ENCODE data around the gene CDC42SE2.
"Not testable (repeated sequence)": the region's sequence is repeated elsewhere in the genome, so short reads cannot be mapped to it uniquely, and the experiment has no call there.

The CDC42SE2 gene

DNA sequence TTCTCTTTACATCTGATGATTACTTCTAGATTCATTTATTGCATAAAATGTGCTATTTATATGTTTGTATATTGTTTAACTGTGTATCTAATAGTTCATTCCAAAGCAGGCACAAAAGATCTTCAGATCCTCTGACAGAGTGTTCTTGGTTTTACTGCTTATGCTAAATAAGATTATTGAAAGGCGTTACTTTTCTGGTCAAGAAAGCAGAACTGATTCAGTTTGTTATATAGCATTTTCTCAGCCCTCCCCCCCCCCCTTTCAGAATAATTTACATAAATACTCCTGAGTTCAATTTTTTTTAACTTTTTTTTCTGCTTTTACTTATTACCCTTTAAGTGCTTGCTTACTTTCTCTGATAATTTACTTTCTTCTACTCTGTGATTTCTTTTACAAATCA is 15.4 kb downstream of the CDC42SE2 start:
- no peak for DNase-seq

DNA sequence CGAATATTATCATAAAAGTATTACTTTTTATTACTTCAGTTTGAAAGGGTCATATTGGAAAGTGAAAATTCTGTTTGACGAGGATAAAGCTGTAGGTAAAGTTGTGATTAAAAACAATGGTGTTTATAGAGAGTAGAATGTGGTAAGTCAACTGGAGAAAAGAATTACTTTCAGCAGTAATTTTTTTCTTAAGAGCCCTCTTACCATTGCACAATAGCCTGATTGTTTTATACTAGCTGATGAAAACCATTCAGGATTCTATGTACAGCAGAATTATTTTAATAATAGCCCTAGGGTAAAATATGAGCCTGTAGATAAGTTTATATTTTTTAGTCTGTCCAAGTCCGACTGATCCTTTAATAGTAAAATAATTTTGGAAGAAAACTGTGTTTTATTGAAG is 16.6 kb downstream of the CDC42SE2 start:
- no peak for DNase-seq

DNA sequence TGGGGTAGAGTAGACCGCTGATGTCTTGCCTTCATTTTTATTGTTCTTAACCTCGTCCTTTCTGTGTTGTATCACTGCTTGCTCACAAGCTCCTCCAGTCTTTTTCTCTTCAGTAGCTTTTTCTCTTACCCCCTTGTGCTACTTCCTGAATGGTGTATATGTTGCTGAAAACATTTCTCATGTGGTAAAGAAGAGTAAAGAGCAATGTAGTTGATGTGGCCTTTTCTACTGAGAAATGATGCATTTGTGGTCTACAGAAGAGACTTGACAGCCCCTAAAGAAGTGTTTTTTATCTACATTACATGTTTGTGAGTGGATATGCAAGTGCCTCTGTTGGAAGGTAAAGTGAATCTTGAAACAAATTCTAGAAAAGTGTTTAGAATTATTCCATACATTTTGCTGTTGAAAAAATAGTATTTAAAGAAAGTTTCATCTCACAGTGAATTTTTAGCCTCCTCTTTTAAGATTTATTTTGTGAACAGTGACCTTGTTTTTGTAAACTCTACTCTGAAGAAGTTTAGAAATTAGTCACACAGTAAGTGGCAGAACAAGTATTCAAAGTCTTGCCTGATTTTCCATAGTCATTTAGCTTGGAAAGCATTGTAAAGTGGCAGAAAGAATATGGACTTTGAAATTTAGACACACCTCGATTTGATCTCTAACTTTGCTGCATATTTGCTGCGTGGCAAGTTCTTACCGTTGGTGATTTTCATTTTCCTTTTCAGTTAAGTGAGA is 17.4 kb downstream of the CDC42SE2 start:
- DNase-seq = peak; percentile 87

DNA sequence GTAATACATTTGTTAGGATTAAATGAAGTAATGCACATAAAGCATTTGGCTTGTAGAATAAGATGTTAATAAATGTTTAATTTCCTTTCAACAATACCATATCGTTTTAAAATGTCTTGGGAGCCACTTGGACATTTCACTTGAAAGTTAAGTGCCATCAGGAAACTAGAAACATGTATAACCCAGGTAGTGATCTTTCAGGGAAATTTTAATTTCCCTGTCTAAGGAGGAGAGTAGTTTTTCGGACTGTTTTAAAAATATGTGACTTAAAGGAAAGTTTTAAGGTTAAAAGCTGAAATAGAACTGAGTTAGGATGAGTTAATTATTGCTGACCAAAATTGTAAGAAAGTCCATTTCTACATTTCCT is 18.0 kb downstream of the CDC42SE2 start:
- no peak for DNase-seq

GRCh38 chr5:131282235-131282634 is 18.4 kb downstream of the CDC42SE2 start:
- no peak for DNase-seq

DNA sequence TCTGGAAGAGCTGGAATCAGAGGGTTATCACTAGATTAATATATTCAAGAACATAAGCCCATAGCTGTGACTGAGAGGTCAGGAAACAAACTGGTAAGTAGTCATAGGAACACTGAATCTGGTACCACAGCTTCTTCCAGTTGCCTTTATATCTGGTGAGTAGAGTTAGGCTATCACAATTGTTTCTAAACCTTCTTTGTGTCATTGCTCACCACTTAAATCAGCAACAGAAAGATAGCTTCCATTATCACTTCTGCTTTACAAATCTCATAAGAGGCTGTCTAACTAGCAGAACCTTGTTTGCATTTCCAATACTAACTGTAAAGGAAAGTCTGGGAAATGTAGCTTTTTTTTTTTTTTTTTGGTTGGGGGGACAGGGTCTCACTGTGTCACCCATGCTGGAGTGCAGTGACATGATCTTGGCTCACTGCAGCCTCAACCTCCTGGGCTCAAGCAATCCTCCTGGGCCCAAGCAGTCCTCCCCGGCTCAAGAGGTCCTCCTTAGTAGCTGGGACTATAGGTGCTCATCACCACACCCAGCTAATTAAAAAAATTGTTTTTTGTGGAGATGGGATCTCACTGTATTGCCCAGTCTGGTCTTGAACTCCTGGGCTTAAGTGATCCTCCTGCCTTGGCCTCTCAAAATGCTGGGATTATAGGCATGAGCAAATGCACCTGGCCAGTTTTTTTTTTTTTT is 22.0 kb downstream of the CDC42SE2 start:
- no peak for DNase-seq

DNA sequence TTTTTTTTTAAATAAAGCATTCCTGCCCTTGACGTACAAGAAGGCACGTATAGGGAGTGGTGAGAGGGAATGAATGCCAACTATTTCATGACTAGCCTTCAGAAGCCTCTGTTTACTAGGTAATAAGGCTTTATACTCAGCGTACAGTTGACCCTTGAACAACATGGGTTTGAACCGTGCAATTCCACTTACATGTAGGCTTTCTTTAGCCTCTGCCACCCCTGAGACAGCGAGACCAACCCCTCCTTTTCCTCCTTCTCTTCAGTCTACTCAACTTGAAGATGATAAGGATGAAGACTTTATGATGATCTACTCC is 22.5 kb downstream of the CDC42SE2 start:
- DNase-seq = no peak

DNA sequence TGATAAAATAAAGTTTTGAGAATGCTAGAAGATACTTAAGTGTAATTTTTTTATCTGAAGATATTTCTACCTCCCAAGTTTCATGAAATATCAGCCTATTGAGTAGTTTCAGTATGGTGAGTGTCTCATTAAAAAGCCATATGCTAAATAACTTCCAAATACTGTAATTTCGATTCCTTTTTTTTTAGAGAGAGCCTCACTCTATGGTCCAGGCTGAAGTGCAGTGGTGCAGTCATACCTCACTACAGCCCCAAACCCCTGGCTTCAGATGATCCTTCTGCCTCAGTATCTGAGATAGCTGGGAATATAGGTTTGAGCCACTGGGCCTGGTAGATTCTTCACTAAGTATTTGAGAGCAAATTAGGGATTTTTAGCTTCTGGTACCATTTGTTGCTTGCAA is 24.5 kb downstream of the CDC42SE2 start:
- no peak for DNase-seq

- peak; percentile 69 for DNase-seq
Observed at GRCh38 chr5:131289738-131290137, 25.9 kb downstream of the CDC42SE2 start.

DNA sequence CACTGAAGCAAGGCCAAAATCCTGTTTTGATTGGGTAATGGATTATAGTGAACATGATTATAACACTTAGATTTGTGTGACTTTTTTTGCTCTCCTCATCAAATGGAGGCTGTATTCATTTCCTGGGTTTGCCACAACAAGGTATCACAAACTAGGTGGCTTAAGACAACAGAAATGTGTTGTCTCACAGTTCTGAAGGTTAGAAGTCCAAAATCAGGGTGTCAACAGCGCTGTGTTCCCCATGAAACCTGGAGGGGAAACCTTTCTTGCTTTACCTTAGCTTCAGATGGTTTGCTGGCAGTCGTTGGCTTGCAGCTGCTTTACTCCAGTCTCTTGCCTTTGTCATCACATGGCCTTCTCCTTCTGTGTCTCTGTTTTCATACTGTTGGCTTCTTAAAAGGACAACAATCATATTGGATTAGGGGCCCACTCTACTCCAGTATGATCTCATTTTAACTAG is 32.4 kb downstream of the CDC42SE2 start:
- no peak for DNase-seq

- DNase-seq = no peak
Observed at GRCh38 chr5:131297886-131298285, 34.0 kb downstream of the CDC42SE2 start.

DNA sequence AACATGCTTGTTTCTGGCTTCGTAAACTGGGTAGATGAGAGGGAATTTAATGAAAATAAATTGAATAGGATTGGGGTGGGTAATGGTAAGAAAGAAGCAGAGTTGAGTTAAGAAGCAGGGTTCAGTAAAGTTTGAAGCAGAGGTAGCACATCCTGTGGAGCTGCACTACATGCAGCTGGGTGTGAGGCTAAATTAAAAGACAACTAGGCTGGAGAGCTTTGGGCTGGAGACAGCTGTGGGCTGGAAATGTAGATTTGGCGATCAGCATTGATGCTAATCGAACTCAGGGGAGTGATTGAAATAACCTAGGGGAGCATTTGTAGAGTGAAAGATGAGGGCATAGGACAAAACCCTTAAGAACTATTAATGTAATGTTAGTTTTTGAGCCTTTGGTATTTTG is 35.6 kb downstream of the CDC42SE2 start:
- no peak for DNase-seq

DNA sequence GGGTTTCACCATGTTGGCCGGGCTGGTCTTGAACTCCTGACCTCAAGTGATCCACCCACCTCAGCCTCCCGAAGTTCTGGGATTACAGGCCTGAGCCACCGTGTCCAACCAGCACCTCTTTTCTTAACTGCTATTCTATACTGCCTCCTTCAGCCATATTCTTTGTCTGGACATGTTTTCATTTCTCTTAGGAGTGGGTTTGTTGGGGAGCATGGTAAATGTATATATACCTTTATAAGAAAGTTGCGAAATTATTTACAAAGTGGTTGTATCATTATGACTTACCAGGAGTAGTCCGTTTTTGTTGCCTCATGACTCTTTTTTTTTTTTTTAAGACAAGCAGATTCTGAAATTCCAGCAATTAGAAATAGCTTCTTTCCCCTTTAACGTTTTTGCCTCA is 38.7 kb downstream of the CDC42SE2 start:
- no peak for DNase-seq

DNA sequence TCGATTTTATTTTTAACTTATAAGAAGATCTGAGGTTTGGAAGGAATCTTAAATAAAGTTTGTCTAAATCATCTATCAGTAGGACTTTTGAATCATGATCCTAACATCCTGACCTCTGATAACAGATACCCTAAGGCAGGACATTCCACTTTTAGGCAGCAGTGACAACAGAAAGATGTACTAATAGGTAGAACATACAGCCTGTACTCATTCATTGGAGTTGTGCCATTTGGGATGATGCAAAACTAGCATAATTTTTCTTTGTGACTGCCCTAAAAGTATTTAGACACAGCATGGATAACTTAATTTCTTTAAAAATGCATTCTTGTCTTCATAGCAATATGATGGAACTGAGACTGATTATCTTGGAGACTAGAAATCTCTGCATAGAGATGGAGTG is 39.7 kb downstream of the CDC42SE2 start:
- no peak for DNase-seq

GRCh38 chr5:131304414-131304813 is 40.6 kb downstream of the CDC42SE2 start:
- no peak for DNase-seq

- DNase-seq = no peak
Observed at GRCh38 chr5:131305138-131305689, 41.4 kb downstream of the CDC42SE2 start.

- no peak for DNase-seq
Observed at GRCh38 chr5:131305906-131306305, 42.1 kb downstream of the CDC42SE2 start.

DNA sequence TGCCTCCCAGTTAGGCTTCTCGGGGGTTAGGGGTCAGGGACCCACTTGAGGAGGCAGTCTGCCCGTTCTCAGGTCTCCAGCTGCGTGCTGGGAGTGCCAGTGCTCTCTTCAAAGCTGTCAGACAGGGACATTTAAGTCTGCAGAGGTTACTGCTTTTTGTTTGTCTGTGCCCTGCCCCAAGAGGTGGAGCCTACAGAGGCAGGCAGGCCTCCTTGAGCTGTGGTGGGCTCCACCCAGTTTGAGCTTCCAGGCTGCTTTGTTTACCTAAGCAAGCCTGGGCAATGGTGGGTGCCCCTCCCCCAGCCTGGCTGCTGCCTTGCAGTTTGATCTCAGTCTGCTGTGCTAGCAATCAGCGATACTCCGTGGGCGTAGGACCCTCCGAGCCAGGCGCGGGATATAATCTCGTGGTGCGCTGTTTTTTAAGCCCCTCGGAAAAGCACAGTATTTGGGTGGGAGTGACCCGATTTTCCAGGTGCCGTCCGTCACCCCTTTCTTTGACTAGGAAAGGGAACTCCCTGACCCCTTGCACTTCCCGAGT is 48.5 kb downstream of the CDC42SE2 start:
- not testable (repeated sequence) for DNase-seq

- DNase-seq = no peak
Observed at GRCh38 chr5:131316026-131316425, 52.2 kb downstream of the CDC42SE2 start.

GRCh38 chr5:131316822-131317221 is 53.0 kb downstream of the CDC42SE2 start:
- DNase-seq = no peak

DNA sequence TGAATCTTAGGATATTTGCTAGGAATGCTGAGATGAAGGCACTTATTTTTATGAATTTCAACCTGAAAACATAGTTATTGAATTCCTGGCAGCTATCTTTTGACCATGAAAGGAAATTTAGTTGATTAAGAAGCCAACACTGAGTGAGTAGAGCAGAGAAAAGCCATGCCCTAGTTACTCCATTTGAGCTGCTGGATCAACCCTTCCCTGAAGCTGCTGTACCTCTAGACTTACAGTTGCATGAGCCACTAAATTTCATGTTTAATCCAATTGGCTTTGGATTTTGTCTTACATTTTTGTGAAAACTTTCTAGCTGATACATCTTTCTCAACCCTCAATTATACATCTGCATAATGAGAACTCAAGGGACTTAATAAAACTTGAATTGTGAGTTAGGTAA is 54.6 kb downstream of the CDC42SE2 start:
- no peak for DNase-seq

- peak; percentile 47 for DNase-seq
Observed at GRCh38 chr5:131321066-131321465, 57.2 kb downstream of the CDC42SE2 start.

DNA sequence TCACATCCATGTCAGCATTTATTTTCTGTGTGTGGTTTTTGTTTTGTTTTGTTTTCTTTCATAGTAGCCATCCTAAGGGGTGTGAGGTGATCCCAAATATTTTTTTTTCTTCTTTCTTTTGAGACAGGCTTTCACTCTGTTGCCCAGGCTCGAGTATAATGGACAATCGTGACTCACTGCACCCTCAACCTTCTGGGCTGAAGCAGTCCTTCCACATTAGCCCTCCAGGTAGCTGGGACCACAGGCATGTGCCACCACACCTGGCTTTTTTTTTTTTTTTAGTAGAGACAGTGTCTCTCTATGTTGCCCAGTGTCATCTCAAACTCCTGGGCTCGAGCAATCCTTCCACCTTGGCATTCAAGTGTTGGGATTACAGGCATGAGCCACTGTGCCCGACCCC is 59.1 kb downstream of the CDC42SE2 start:
- no peak for DNase-seq

DNA sequence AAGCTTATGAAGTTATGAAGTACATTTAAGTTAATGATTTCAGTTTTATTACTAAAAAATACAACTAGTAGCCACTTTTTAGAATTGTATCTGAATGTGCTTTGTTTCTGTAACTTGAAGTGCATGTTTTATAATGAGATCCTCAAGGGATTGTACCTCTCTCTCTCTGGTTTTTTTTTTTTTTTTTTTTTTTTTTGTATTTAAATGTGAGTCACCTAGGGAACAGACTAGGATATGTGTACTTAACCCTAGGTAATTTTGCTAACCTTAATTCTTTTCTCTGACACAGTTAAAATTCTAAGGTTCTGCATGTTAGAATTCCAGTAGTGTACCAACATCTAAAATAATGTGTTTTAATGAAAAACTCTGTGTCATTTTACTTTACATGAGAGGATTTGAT is 59.5 kb downstream of the CDC42SE2 start:
- DNase-seq = no peak

Data from activated CD4-positive, alpha-beta T cell treated with anti-CD3 and anti-CD28 coated beads, Interleukin-2, amount 50 U/mL, for 16 hours (primary cell).